A549 treated with CORT108297 at 1 μM for 4 hours (cell line): ENCODE measurements around the gene B3GAT1. TPM values are rescaled to one million over a fixed set of nuclear protein-coding genes. Genes with fewer than 3 reads are reported as not detected.

Experiments
- total RNA-seq: library from RNA; stranded (reverse); fragments of 200-300 nt; extraction: Qiagen RNA extraction; gene quantifications from 5 replicates; pipeline ENCODE4 v1.2.3, GENCODE V29; 2022

The B3GAT1 gene
- 0.01 to 0.05 TPM (median 0.02 TPM) in 4 of 5 replicates, not detected in the other for total RNA-seq

GRCh38 chr11:134412203-134413042, at the start of gene B3GAT1:
Gene B3GAT1, minus strand, starts transcription at chr11:134412242. Its CDS starts 24,583 bp downstream, at chr11:134387659.

GRCh38 chr11:134331354-134332188, 80.5 kb downstream of the B3GAT1 start, which contains the start of gene GLB1L2:
Gene GLB1L2, plus strand, starts transcription at chr11:134331988. Its CDS starts 74 bp downstream, at chr11:134332062.

Other genes with a start within 250 kb of the B3GAT1 start
- gene NCAPD3, start 188.3 kb downstream of the B3GAT1 start, total RNA-seq, result 21.9 to 27.1 TPM (median 25.6 TPM) in 5 replicates
- 19.0 to 23.3 TPM (median 21.8 TPM) in 5 replicates for gene VPS26B, start 187.6 kb downstream of the B3GAT1 start, total RNA-seq
- gene THYN1, start 158.9 kb downstream of the B3GAT1 start, total RNA-seq, result 15.7 to 19.6 TPM (median 17.7 TPM) in 5 replicates
- 8.7 to 10.5 TPM (median 9.2 TPM) in 5 replicates for gene ACAD8, start 158.7 kb downstream of the B3GAT1 start, total RNA-seq
- not detected in 5 replicates for gene GLB1L3, start 135.9 kb downstream of the B3GAT1 start, total RNA-seq
- 1.9 to 2.4 TPM (median 2.2 TPM) in 5 replicates for gene GLB1L2, start 80.3 kb downstream of the B3GAT1 start, total RNA-seq